ENCODE results near the gene SH2D3A. TPM values are rescaled to one million over a fixed set of nuclear protein-coding genes. Genes with fewer than 3 reads are reported as not detected.
A peak's percentile ranks its signal among the peaks of the same experiment; 100 is the strongest.

The SH2D3A gene
- polyA plus RNA-seq, 1 donor (not counting 4 experiments of a cell fraction or from before 2014, with no cell fraction given) = 24.9 TPM

- TF ChIP-seq EZH2 (IDR thresholded peaks at IDR 0.05; ENCODE audit: low read length) = no peak
- Histone ChIP-seq H3K9ac (ENCODE audit: control insufficient read depth, extremely low read depth, insufficient read depth, low read length) (peak within 1 kb of the TSS; percentile 87), H2AFZ (ENCODE audit: control insufficient read depth, low read length) (peak within 1 kb of the TSS; percentile 81), H3K27ac (ENCODE audit: control insufficient read depth, insufficient read depth, low read length) (peak within 1 kb of the TSS; percentile 86), H3K9me1 (ENCODE audit: control insufficient read depth, extremely low read depth, insufficient read depth, low read length) (no peaks in the 10 kb centered on the region), H3K79me2 (ENCODE audit: control insufficient read depth, insufficient read depth, low read length) (peaks cover 31% of the 10 kb centered on the region), H3K36me3 (ENCODE audit: control insufficient read depth in 2 of 2, extremely low read depth in 1 of 2, insufficient read depth in 2 of 2, low read length in 2 of 2) (peaks cover 9 to 13% of the 10 kb centered on the region in 2 experiments), H3K9me3 (ENCODE audit: control insufficient read depth, low read depth, low read length) (no peaks in the 10 kb centered on the region), H3K4me1 (ENCODE audit: control insufficient read depth, extremely low read depth, insufficient read depth, low read length) (peaks cover 38% of the 10 kb centered on the region), H4K20me1 (ENCODE audit: control insufficient read depth, extremely low read depth, insufficient read depth, low read length) (no peaks in the 10 kb centered on the region), H3K4me3 (ENCODE audit: control insufficient read depth in 2 of 3, extremely low read depth in 1 of 3, insufficient read depth in 2 of 3, low read depth in 1 of 3, low read length in 3 of 3) (peak within 1 kb of the TSS; percentile 67 to 81 (median 70)), H3K27me3 (ENCODE audit: control insufficient read depth, extremely low read depth, insufficient read depth, low read length) (no peaks in the 10 kb centered on the region), H3K4me2 (ENCODE audit: control insufficient read depth, extremely low read depth, insufficient read depth, low read depth, low read length) (peak within 1 kb of the TSS; percentile 89)
- dilution Hi-C loops (cut with MboI; ENCODE audit: extremely low pct_ligation_motif_present, low sequenced_read_pairs) = no loop called here
- FAIRE-seq = no peak
- no peak for DNase-seq (ENCODE audit: low read depth, low spot score)
Observed at GRCh38 chr19:6739390-6739882, 27.8 kb downstream of the SH2D3A start, which contains the start of gene TRIP10. TSS of gene TRIP10 (plus strand) at chr19:6739680. CDS start at chr19:6739762, 82 bp downstream.

GRCh38 chr19:6738787-6739389, 28.3 kb downstream of the SH2D3A start:
- Histone ChIP-seq H3K9ac (ENCODE audit: control insufficient read depth, extremely low read depth, insufficient read depth, low read length) (peak overlapping the region; percentile 79), H3K27me3 (ENCODE audit: control insufficient read depth, extremely low read depth, insufficient read depth, low read length) (no peaks in the 10 kb centered on the region), H3K36me3 (ENCODE audit: control insufficient read depth in 2 of 2, extremely low read depth in 1 of 2, insufficient read depth in 2 of 2, low read length in 2 of 2) (peaks cover 4 to 10% of the 10 kb centered on the region in 2 experiments), H3K79me2 (ENCODE audit: control insufficient read depth, insufficient read depth, low read length) (peaks cover 29% of the 10 kb centered on the region), H4K20me1 (ENCODE audit: control insufficient read depth, extremely low read depth, insufficient read depth, low read length) (no peaks in the 10 kb centered on the region), H3K4me3 (ENCODE audit: control insufficient read depth in 2 of 3, extremely low read depth in 1 of 3, insufficient read depth in 2 of 3, low read depth in 1 of 3, low read length in 3 of 3) (peak overlapping the region; percentile 34 to 67 (median 66)), H3K4me2 (ENCODE audit: control insufficient read depth, extremely low read depth, insufficient read depth, low read depth, low read length) (peak overlapping the region; percentile 89), H3K9me3 (ENCODE audit: control insufficient read depth, low read depth, low read length) (no peaks in the 10 kb centered on the region), H3K4me1 (ENCODE audit: control insufficient read depth, extremely low read depth, insufficient read depth, low read length) (peaks cover 33% of the 10 kb centered on the region), H2AFZ (ENCODE audit: control insufficient read depth, low read length) (peak overlapping the region; percentile 81), H3K27ac (ENCODE audit: control insufficient read depth, insufficient read depth, low read length) (peak overlapping the region; percentile 86), H3K9me1 (ENCODE audit: control insufficient read depth, extremely low read depth, insufficient read depth, low read length) (no peaks in the 10 kb centered on the region)
- TF ChIP-seq EZH2 (IDR thresholded peaks at IDR 0.05; ENCODE audit: low read length) (no peak), CTCF (optimal IDR thresholded peaks at IDR 0.05 in 1 of 3, IDR thresholded peaks at IDR 0.05 in 1 of 3, conservative IDR thresholded peaks at IDR 0.05 in 1 of 3; ENCODE audit: extremely low read depth in 1 of 3, insufficient read depth in 2 of 3, low read length in 3 of 3) (no peak)
- DNase-seq (ENCODE audit: low read depth, low spot score) (no peak), FAIRE-seq (no peak)
- dilution Hi-C loops (cut with MboI; ENCODE audit: extremely low pct_ligation_motif_present, low sequenced_read_pairs) = no loop called here
